Aortic smooth muscle cell (primary cell): Measurements from ENCODE around the gene DUSP19. TPM values are rescaled to one million over a fixed set of nuclear protein-coding genes. Genes with fewer than 3 reads are reported as not detected.

Experiments
- total RNA-seq: library from RNA; depleted of rRNA; stranded (reverse); fragments of >200 nt; gene quantifications from 2 replicates; pipeline ENCODE4 v1.2.3, GENCODE V29; 2014

DUSP19 gene, protein sequence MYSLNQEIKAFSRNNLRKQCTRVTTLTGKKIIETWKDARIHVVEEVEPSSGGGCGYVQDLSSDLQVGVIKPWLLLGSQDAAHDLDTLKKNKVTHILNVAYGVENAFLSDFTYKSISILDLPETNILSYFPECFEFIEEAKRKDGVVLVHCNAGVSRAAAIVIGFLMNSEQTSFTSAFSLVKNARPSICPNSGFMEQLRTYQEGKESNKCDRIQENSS
- total RNA-seq, result 4.6 and 5.3 TPM in 2 replicates

GRCh38 chr2:183078464-183079138, at the start of gene DUSP19:
TSS of gene DUSP19 (plus strand) at chr2:183078747. CDS start at chr2:183078934, 187 bp downstream.

GRCh38 chr2:183038341-183039300, 39.9 kb upstream of the DUSP19 start, which contains the start of gene NCKAP1:
TSS of gene NCKAP1 (minus strand) at chr2:183038457. CDS start at chr2:183038099, 358 bp downstream.

GRCh38 chr2:183124222-183124956, 45.8 kb downstream of the DUSP19 start, which contains the start of gene NUP35:
TSS of gene NUP35 (plus strand) at chr2:183124443. CDS start at chr2:183124458, 15 bp downstream.

Other genes starting within 250 kb of the DUSP19 start
- gene FRZB, start 212.1 kb upstream of the DUSP19 start, total RNA-seq, result 0.66 and 1.3 TPM in 2 replicates
- gene NCKAP1, start 40.3 kb upstream of the DUSP19 start, total RNA-seq, result 131 and 155 TPM in 2 replicates
- 8.2 and 13.1 TPM in 2 replicates for gene NUP35, start 45.7 kb downstream of the DUSP19 start, total RNA-seq